ENCODE measurements around the gene CCR6. TPM values are rescaled to one million over a fixed set of nuclear protein-coding genes. Genes with fewer than 3 reads are reported as not detected.

Gene CCR6
- total and polyA plus RNA-seq, 2 of the 13 experiments (the other 11 are each of a cell fraction or from before 2014, with no cell fraction given): 4.5 to 8.7 TPM

GRCh38 chr6:167077241-167077932 lies 45.5 kb upstream of the CCR6 start (continued):
- TF ChIP-seq ZBTB4 (CRISPR knock-in tag; IDR thresholded peaks at IDR 0.05; ENCODE audit: borderline replicate concordance): peak; percentile 36; the same call in 1 of the 2 replicates
- no peak for TF ChIP-seq EHMT2 (IDR thresholded peaks at IDR 0.05; ENCODE audit: borderline replicate concordance, low read depth, low read length)
- no peak for TF ChIP-seq PHF8 (CRISPR knock-in tag; IDR thresholded peaks at IDR 0.05)
- TF ChIP-seq HOMEZ (CRISPR knock-in tag; IDR thresholded peaks at IDR 0.05; ENCODE audit: low read depth): peak; percentile 38; the same call in 1 of the 2 replicates
- peak; percentile 55; the same call in 1 of the 2 replicates for TF ChIP-seq ZHX1 (CRISPR knock-in tag; IDR thresholded peaks at IDR 0.05; ENCODE audit: low read depth)
- TF ChIP-seq CCDC6 (CRISPR knock-in tag; IDR thresholded peaks at IDR 0.05): 0 out of 2 replicates have a peak, but pooled peaks have one; percentile 29
- TF ChIP-seq ZNF331 (CRISPR knock-in tag; IDR thresholded peaks at IDR 0.05): peak; percentile 41; the same call in 1 of the 2 replicates
- no peak for TF ChIP-seq GABPA (IDR thresholded peaks at IDR 0.05; ENCODE audit: low read depth, low read length)
- peak; percentile 11; the same call in 1 of the 2 replicates for TF ChIP-seq GABPA (CRISPR knock-in tag; IDR thresholded peaks at IDR 0.05; ENCODE audit: low read depth)
- TF ChIP-seq ELF1 (CRISPR knock-in tag; IDR thresholded peaks at IDR 0.05): peak; percentile 9; the same call in 1 of the 2 replicates
- no peak for TF ChIP-seq KLF6 (CRISPR knock-in tag; IDR thresholded peaks at IDR 0.05)
- TF ChIP-seq SOX5 (CRISPR knock-in tag; IDR thresholded peaks at IDR 0.05; ENCODE audit: borderline replicate concordance): peak; percentile 51; the same call in 1 of the 2 replicates
- TF ChIP-seq, protein P1, sequence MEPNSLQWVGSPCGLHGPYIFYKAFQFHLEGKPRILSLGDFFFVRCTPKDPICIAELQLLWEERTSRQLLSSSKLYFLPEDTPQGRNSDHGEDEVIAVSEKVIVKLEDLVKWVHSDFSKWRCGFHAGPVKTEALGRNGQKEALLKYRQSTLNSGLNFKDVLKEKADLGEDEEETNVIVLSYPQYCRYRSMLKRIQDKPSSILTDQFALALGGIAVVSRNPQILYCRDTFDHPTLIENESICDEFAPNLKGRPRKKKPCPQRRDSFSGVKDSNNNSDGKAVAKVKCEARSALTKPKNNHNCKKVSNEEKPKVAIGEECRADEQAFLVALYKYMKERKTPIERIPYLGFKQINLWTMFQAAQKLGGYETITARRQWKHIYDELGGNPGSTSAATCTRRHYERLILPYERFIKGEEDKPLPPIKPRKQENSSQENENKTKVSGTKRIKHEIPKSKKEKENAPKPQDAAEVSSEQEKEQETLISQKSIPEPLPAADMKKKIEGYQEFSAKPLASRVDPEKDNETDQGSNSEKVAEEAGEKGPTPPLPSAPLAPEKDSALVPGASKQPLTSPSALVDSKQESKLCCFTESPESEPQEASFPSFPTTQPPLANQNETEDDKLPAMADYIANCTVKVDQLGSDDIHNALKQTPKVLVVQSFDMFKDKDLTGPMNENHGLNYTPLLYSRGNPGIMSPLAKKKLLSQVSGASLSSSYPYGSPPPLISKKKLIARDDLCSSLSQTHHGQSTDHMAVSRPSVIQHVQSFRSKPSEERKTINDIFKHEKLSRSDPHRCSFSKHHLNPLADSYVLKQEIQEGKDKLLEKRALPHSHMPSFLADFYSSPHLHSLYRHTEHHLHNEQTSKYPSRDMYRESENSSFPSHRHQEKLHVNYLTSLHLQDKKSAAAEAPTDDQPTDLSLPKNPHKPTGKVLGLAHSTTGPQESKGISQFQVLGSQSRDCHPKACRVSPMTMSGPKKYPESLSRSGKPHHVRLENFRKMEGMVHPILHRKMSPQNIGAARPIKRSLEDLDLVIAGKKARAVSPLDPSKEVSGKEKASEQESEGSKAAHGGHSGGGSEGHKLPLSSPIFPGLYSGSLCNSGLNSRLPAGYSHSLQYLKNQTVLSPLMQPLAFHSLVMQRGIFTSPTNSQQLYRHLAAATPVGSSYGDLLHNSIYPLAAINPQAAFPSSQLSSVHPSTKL (CRISPR knock-in tag; IDR thresholded peaks at IDR 0.05): peak; percentile 64
- no peak for TF ChIP-seq ZNF672 (CRISPR knock-in tag; IDR thresholded peaks at IDR 0.05)
- 0 out of 2 replicates have a peak, but pooled peaks have one; percentile 23 for TF ChIP-seq MEIS2 (CRISPR knock-in tag; IDR thresholded peaks at IDR 0.05)
- no peak for TF ChIP-seq FOXA1 (IDR thresholded peaks at IDR 0.05)
- peak; percentile 83 for TF ChIP-seq FOXA1 (CRISPR knock-in tag; IDR thresholded peaks at IDR 0.05)
- TF ChIP-seq ZNF563 (CRISPR knock-in tag; IDR thresholded peaks at IDR 0.05): no peak
- TF ChIP-seq ZNF644 (CRISPR knock-in tag; IDR thresholded peaks at IDR 0.05; ENCODE audit: low read depth): 0 out of 2 replicates have a peak, but pooled peaks have one; percentile 25
- no peak for TF ChIP-seq MAFF (IDR thresholded peaks at IDR 0.05; ENCODE audit: low read depth, low read length)

Measured in HepG2 (cell line).